ENCODE data around the gene CKAP2L.

DNA sequence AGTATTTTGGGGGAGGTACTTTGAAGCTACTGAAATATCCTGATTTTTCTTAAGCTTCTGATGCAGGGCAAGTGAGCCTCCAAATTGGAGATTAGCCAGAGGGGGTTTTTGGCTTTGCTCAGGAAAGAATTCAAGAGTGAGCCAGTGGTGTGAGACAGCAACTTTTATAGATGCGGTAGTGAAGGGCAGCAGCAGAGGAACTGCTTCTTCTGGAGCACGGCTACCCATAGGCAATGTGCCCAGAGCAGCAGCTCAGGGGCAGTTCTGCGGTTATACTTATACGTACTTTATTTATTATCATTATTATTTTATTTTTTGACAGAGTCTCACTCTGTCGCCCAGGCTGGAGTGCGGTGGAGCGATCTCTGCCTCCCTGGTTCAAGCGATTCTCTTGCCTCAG is 63.4 kb downstream of the CKAP2L start:
- no peak for TF ChIP-seq POLR2A (IDR thresholded peaks at IDR 0.05)
- TF ChIP-seq, protein P1, sequence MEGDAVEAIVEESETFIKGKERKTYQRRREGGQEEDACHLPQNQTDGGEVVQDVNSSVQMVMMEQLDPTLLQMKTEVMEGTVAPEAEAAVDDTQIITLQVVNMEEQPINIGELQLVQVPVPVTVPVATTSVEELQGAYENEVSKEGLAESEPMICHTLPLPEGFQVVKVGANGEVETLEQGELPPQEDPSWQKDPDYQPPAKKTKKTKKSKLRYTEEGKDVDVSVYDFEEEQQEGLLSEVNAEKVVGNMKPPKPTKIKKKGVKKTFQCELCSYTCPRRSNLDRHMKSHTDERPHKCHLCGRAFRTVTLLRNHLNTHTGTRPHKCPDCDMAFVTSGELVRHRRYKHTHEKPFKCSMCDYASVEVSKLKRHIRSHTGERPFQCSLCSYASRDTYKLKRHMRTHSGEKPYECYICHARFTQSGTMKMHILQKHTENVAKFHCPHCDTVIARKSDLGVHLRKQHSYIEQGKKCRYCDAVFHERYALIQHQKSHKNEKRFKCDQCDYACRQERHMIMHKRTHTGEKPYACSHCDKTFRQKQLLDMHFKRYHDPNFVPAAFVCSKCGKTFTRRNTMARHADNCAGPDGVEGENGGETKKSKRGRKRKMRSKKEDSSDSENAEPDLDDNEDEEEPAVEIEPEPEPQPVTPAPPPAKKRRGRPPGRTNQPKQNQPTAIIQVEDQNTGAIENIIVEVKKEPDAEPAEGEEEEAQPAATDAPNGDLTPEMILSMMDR (IDR thresholded peaks at IDR 0.05): no peak
